OCI-LY3 (cell line): Measurements from ENCODE around the gene ARHGAP21.

ENCODE experiments used
- H2AFZ ChIP-seq: fragments of 200-600, 300-600 bp; shearing (Covaris generic); 2 replicates; pipeline ENCODE4 v1.6.0; 2014; ENCODE audit warnings: antibody characterized with exemption, low read depth, low read length
- H3K27ac ChIP-seq: fragments of 200-600, 300-600 bp; sonication (generic); 2 replicates; pipeline ENCODE4 v1.5.1; 2014; ENCODE audit warnings: mild to moderate bottlenecking, low read length, moderate library complexity, mixed read lengths
- H3K27me3 ChIP-seq: fragments of 200-600, 300-600 bp; sonication (generic); 2 replicates; pipeline ENCODE4 v1.6.1; 2014; ENCODE audit warnings: low read depth, low read length, mixed read lengths
- H3K36me3 ChIP-seq: fragments of 200-600, 300-600 bp; sonication (generic); replicated peaks from 2 replicates; pipeline ENCODE3; 2014; ENCODE audit warnings: low read depth, low read length, mixed read lengths
- H3K4me1 ChIP-seq: fragments of 300-600, 200-600 bp; sonication (generic); 2 replicates; pipeline ENCODE4 v1.6.1; 2014; ENCODE audit warnings: low read length, mixed read lengths
- H3K4me2 ChIP-seq: fragments of 200-600, 300-600 bp; sonication (generic); 2 replicates; pipeline ENCODE4 v1.6.1; 2014; ENCODE audit warnings: low read length, mixed read lengths
- H3K4me3 ChIP-seq: fragments of 300-600, 200-600 bp; sonication (generic); 2 replicates; pipeline ENCODE4 v1.5.1; 2014; ENCODE audit warnings: antibody characterized with exemption, mild to moderate bottlenecking, low read length, moderate library complexity
- H3K79me2 ChIP-seq: fragments of 300-600, 200-600 bp; shearing (Covaris generic); 2 replicates; pipeline ENCODE4 v1.6.1; 2014; ENCODE audit warnings: mild to moderate bottlenecking, low read length, mixed read lengths
- H3K9ac ChIP-seq: fragments of 300-600, 200-600 bp; shearing (Covaris generic); 2 replicates; pipeline ENCODE4 v1.6.0; 2014; ENCODE audit warnings: mild to moderate bottlenecking, low read length, moderate library complexity
- H3K9me3 ChIP-seq: fragments of 200-600, 300-600 bp; shearing (Covaris generic); 2 replicates; pipeline ENCODE4 v1.6.1; 2014; ENCODE audit warnings: low read length, mixed read lengths; ENCODE audit not compliant: insufficient read depth
- H4K20me1 ChIP-seq: fragments of 200-600, 300-600 bp; sonication (generic); 2 replicates; pipeline ENCODE4 v1.6.1; 2016; ENCODE audit warnings: low read length, mixed read lengths; ENCODE audit not compliant: insufficient read depth
- CTCF ChIP-seq: fragments of 200-600, 300-600 bp; sonication (generic); IDR thresholded peaks from 2 replicates; pipeline ENCODE4 v1.5.1; 2014; ENCODE audit warnings: antibody characterized with exemption, low read length, low read depth
- EZH2phosphoT487 ChIP-seq: fragments of 200-600 bp; shearing (Covaris generic); IDR thresholded peaks from 2 replicates; pipeline ENCODE4 v1.6.1; 2018; ENCODE audit warnings: antibody characterized with exemption, mixed run types, low read depth

The ARHGAP21 gene

GRCh38 chr10:24713086-24713485, 10.6 kb downstream of the ARHGAP21 start:
- no peak overlapping the region for H2AFZ ChIP-seq

GRCh38 chr10:24711465-24711864, 12.2 kb downstream of the ARHGAP21 start:
- Histone ChIP-seq H3K27ac (no peak overlapping the region), H3K9ac (no peak overlapping the region), H3K36me3 (no peaks in the 10 kb centered on the region), H3K27me3 (no peaks in the 10 kb centered on the region), H2AFZ (no peak overlapping the region), H3K4me1 (no peaks in the 10 kb centered on the region), H3K4me3 (no peak overlapping the region), H4K20me1 (no peaks in the 10 kb centered on the region), H3K4me2 (no peak overlapping the region), H3K9me3 (no peaks in the 10 kb centered on the region), H3K79me2 (no peaks in the 10 kb centered on the region)
- TF ChIP-seq CTCF: no peak
- no peak for TF ChIP-seq EZH2phosphoT487

More at GRCh38 chr10:24713086-24713485, 10.6 kb downstream of the ARHGAP21 start:
- Histone ChIP-seq H3K27ac (no peak overlapping the region), H3K9me3 (no peaks in the 10 kb centered on the region), H3K4me2 (no peak overlapping the region), H3K36me3 (no peaks in the 10 kb centered on the region), H3K27me3 (no peaks in the 10 kb centered on the region), H3K79me2 (no peaks in the 10 kb centered on the region), H3K4me1 (no peaks in the 10 kb centered on the region), H3K9ac (no peak overlapping the region), H4K20me1 (no peaks in the 10 kb centered on the region), H3K4me3 (no peak overlapping the region)
- TF ChIP-seq EZH2phosphoT487 (no peak), CTCF (no peak)

GRCh38 chr10:24708081-24708480, 15.6 kb downstream of the ARHGAP21 start:
- Histone ChIP-seq H4K20me1 (no peaks in the 10 kb centered on the region), H3K9me3 (no peaks in the 10 kb centered on the region), H3K27me3 (no peaks in the 10 kb centered on the region), H3K36me3 (no peaks in the 10 kb centered on the region), H2AFZ (no peak overlapping the region), H3K4me1 (no peaks in the 10 kb centered on the region), H3K79me2 (no peaks in the 10 kb centered on the region), H3K27ac (no peak overlapping the region), H3K4me3 (no peak overlapping the region), H3K9ac (no peak overlapping the region), H3K4me2 (no peak overlapping the region)
- TF ChIP-seq CTCF: no peak
- no peak for TF ChIP-seq EZH2phosphoT487

GRCh38 chr10:24707445-24707844, 16.2 kb downstream of the ARHGAP21 start:
- H3K27ac ChIP-seq: no peak overlapping the region
- no peaks in the 10 kb centered on the region for H3K79me2 ChIP-seq
- no peaks in the 10 kb centered on the region for H3K4me1 ChIP-seq
- no peaks in the 10 kb centered on the region for H3K27me3 ChIP-seq
- H4K20me1 ChIP-seq: no peaks in the 10 kb centered on the region
- H3K4me2 ChIP-seq: no peak overlapping the region
- no peak overlapping the region for H2AFZ ChIP-seq
- no peak for TF ChIP-seq EZH2phosphoT487
- TF ChIP-seq CTCF: no peak
- H3K9me3 ChIP-seq: no peaks in the 10 kb centered on the region
- no peak overlapping the region for H3K4me3 ChIP-seq
- no peak overlapping the region for H3K9ac ChIP-seq
- H3K36me3 ChIP-seq: no peaks in the 10 kb centered on the region
